DOHH2 (cell line): Measurements from ENCODE around the gene MXD3.
"Not testable (repeated sequence)": the region's sequence is repeated elsewhere in the genome, so short reads cannot be mapped to it uniquely, and the experiment has no call there.

ENCODE experiments used
- CTCF ChIP-seq: fragments of 200-600 bp; sonication (generic); IDR thresholded peaks from one replicate; pipeline ENCODE4 v1.5.1; 2014; ENCODE audit warnings: antibody characterized with exemption, mild to moderate bottlenecking, low read depth, low read length; ENCODE audit not compliant: poor library complexity, severe bottlenecking
- EZH2phosphoT487 ChIP-seq: fragments of 200-600 bp; sonication (generic); IDR thresholded peaks from 2 replicates; pipeline ENCODE4 v1.6.1; 2017; ENCODE audit warnings: borderline replicate concordance, mild to moderate bottlenecking, antibody characterized with exemption, low read length, moderate library complexity, mixed read lengths

GRCh38 chr5:177343000-177343399 is 31.3 kb upstream of the MXD3 start:
- not testable (repeated sequence) for TF ChIP-seq CTCF, EZH2phosphoT487
